Colonic mucosa (tissue), 4 donors: ENCODE measurements around the gene UBLCP1. TPM values are rescaled to one million over a fixed set of nuclear protein-coding genes. Genes with fewer than 3 reads are reported as not detected.

Experiments
- DNase-seq: peaks from one replicate; pipeline ENCODE4 v3.0.0-alpha.2; 2020
- H3K27ac ChIP-seq: fragments of 200-600 bp; one replicate; pipeline ENCODE4 v1.8.0; 2021
- H3K27me3 ChIP-seq: fragments of 200-600 bp; one replicate; pipeline ENCODE4 v1.8.0; 2021
- H3K36me3 ChIP-seq: fragments of 200-600 bp; one replicate; pipeline ENCODE4 v1.8.0; 2021
- H3K4me1 ChIP-seq: fragments of 200-600 bp; one replicate; pipeline ENCODE4 v1.8.0; 2021; ENCODE audit warnings: mild to moderate bottlenecking
- H3K4me3 ChIP-seq: fragments of 200-600 bp; one replicate; pipeline ENCODE4 v1.8.0; 2021
- H3K9ac ChIP-seq, 2 donors: one replicate each; pipeline ENCODE4 v1.7.0; 2013; ENCODE audit warnings: control low read depth in 2 of 2, low read depth in 2 of 2, low read length in 2 of 2
- H3K9me3 ChIP-seq: fragments of 200-600 bp; one replicate; pipeline ENCODE4 v1.8.0; 2021
- intact Hi-C: fragments of 100-400 bp; cut with DNase I; formaldehyde crosslinking; loops from one replicate; pipeline ENCODE4 v1.14.1; 2022
- total RNA-seq, 2 donors: library from RNA; stranded (reverse); fragmentation: NEBNext Ultra II Directional in 1 of 2; extraction: Animal tissue kit (Norgen Biotek cat#: 25700) in 1 of 2; gene quantifications; one replicate each; pipeline ENCODE4 v1.2.1, GENCODE V29; 2021
- TF ChIP-seq, protein P1 (sequence below): fragments of 200-600 bp; IDR thresholded peaks from one replicate; pipeline ENCODE4 v1.8.0; 2022; ENCODE audit warnings: antibody characterized with exemption, mild to moderate bottlenecking
- donor health status: healthy.
- donor health status: DM: no; HTN: no; CAD: no.
- donor health status: DM: no; HTN: no; CAD: no.

The UBLCP1 gene
- total RNA-seq, 2 donors from 2014 or later: 11.8 to 17.2 TPM

GRCh38 chr5:159243385-159243784, 19.7 kb upstream of the UBLCP1 start:
- Histone ChIP-seq H3K9me3 (no peaks in the 10 kb centered on the region), H3K4me1 (no peaks in the 10 kb centered on the region), H3K36me3 (no peaks in the 10 kb centered on the region), H3K27ac (no peak overlapping the region), H3K9ac (no peak overlapping the region), H3K4me3 (no peak overlapping the region), H3K27me3 (no peaks in the 10 kb centered on the region)
- intact Hi-C loops: no loop called here
- TF ChIP-seq, protein P1, sequence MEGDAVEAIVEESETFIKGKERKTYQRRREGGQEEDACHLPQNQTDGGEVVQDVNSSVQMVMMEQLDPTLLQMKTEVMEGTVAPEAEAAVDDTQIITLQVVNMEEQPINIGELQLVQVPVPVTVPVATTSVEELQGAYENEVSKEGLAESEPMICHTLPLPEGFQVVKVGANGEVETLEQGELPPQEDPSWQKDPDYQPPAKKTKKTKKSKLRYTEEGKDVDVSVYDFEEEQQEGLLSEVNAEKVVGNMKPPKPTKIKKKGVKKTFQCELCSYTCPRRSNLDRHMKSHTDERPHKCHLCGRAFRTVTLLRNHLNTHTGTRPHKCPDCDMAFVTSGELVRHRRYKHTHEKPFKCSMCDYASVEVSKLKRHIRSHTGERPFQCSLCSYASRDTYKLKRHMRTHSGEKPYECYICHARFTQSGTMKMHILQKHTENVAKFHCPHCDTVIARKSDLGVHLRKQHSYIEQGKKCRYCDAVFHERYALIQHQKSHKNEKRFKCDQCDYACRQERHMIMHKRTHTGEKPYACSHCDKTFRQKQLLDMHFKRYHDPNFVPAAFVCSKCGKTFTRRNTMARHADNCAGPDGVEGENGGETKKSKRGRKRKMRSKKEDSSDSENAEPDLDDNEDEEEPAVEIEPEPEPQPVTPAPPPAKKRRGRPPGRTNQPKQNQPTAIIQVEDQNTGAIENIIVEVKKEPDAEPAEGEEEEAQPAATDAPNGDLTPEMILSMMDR: no peak
- DNase-seq: no peak

GRCh38 chr5:159244163-159244562, 18.9 kb upstream of the UBLCP1 start:
- no peak overlapping the region for H3K27ac ChIP-seq
- H3K36me3 ChIP-seq: no peaks in the 10 kb centered on the region
- TF ChIP-seq, protein P1: no peak
- no peaks in the 10 kb centered on the region for H3K4me1 ChIP-seq
- no peak overlapping the region for H3K9ac ChIP-seq
- no peaks in the 10 kb centered on the region for H3K9me3 ChIP-seq
- H3K4me3 ChIP-seq: no peak overlapping the region
- H3K27me3 ChIP-seq: no peaks in the 10 kb centered on the region
- no peak for DNase-seq
- intact Hi-C loops: no loop called here

DNA sequence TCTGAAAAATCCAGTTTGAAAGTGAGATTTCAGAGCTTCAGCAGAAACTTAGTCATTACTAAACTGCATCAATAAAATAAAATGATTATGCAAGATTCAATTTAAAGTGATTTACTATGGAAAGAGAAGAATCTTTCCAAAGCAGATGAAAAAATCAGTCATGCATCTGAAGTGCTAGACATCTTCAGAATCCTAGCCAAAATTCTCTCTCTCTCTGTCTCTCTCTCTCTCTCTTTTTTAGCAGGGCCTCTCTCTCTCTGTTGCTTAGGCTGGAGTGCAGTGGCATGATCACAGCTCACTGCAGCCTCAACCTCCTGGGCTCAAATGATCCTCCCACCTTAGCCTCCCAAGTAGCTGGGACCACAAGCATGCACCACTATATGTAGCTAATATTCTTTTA, 18.2 kb upstream of the UBLCP1 start:
- Histone ChIP-seq H3K4me3 (no peak overlapping the region), H3K36me3 (no peaks in the 10 kb centered on the region), H3K9ac (no peak overlapping the region), H3K27me3 (no peaks in the 10 kb centered on the region), H3K4me1 (no peaks in the 10 kb centered on the region), H3K27ac (no peak overlapping the region), H3K9me3 (no peaks in the 10 kb centered on the region)
- TF ChIP-seq, protein P1: no peak
- intact Hi-C loops: no loop called here
- no peak for DNase-seq

DNA sequence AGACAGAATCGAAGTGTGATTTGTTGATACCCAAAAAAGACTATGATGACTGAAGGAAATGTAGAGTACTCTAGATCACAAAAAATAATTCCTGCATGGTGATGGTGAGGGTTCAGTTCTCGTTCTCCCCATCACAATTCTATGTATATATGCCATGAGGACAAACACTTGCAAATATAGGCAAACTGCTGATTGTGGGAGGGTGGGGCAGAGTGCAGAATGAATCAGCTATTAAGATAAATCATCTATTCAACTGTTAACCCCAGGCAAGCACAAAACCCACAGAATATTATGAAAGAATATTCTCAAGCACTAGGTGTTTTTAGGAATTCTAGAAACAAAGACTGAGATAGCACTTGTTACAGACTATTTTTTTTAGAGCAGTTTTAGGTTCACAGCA, 13.9 kb upstream of the UBLCP1 start:
- H3K27me3 ChIP-seq: no peaks in the 10 kb centered on the region
- no peak overlapping the region for H3K9ac ChIP-seq
- DNase-seq: no peak
- H3K4me3 ChIP-seq: no peak overlapping the region
- TF ChIP-seq, protein P1: no peak
- H3K9me3 ChIP-seq: no peaks in the 10 kb centered on the region
- intact Hi-C loops: no loop called here
- no peaks in the 10 kb centered on the region for H3K4me1 ChIP-seq
- no peak overlapping the region for H3K27ac ChIP-seq
- no peaks in the 10 kb centered on the region for H3K36me3 ChIP-seq

DNA sequence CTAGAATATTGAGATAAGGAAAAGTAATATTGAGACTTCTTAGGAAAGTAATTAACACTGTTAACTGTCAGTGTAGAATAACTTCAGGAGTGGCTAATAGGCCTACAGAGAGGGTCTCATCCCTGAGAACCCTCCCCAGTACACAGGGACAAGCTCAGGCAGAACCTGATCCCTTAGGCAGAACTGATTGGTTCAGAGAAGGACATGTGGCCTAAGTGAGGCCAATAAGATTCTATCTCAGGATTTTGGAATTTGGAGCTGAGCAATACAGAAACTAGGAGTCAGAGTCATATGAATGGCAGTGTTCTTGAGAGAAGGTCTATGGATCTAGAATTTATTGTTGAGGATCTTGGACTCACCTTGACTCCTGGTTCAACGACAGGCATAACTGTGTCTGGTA, 10.9 kb upstream of the UBLCP1 start:
- H3K9me3 ChIP-seq: no peaks in the 10 kb centered on the region
- no peaks in the 10 kb centered on the region for H3K27me3 ChIP-seq
- H3K27ac ChIP-seq: no peak overlapping the region
- DNase-seq: no peak
- H3K36me3 ChIP-seq: no peaks in the 10 kb centered on the region
- intact Hi-C loops: no loop called here
- H3K9ac ChIP-seq: no peak overlapping the region
- H3K4me3 ChIP-seq: no peak overlapping the region
- TF ChIP-seq, protein P1: no peak
- H3K4me1 ChIP-seq: no peaks in the 10 kb centered on the region

DNA sequence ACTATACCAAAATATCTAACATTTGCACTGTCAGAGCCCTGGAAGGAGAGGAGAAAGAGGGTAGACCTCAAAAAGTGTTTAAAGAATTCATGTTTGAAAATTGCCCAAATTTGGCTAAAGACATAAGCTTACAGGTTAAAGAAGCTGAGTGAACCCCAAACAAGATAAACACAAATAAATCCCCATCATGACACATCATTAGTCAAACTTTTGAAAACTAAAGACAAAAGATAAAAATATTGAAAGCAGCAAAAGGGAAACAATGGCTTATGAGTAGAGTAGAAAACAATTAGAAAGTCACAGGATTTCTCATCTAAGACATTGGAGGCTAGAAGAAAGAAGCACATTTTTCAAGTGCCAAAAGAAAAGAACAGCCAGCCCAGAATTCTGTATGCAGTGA, 6.1 kb upstream of the UBLCP1 start:
- H3K4me1 ChIP-seq: no peaks in the 10 kb centered on the region
- H3K27ac ChIP-seq: no peak overlapping the region
- TF ChIP-seq, protein P1: no peak
- no peaks in the 10 kb centered on the region for H3K9me3 ChIP-seq
- no peaks in the 10 kb centered on the region for H3K27me3 ChIP-seq
- intact Hi-C loops: loop anchor here (5.0 kb wide), 1 partner anchor 40 kb away; no protein-coding TSS in a partner anchor
- DNase-seq: no peak
- no peaks in the 10 kb centered on the region for H3K36me3 ChIP-seq
- H3K9ac ChIP-seq: no peak overlapping the region
- no peak overlapping the region for H3K4me3 ChIP-seq
